ENCODE measurements around the gene DKC1.

The DKC1 gene

GRCh38 chrX:154761977-154762536, 607 bp upstream of the DKC1 start:
- no peak for TF ChIP-seq CTCF (IDR thresholded peaks at IDR 0.05; ENCODE audit: control insufficient read depth, insufficient read depth, low read depth, low read length, missing control alignments)
- no peak for DNase-seq (ENCODE audit: low read depth)
- H3K4me3 ChIP-seq (ENCODE audit: control insufficient read depth, low read depth, low read length), result peak overlapping the region; percentile 32

GRCh38 chrX:154774622-154775021, 12.0 kb downstream of the DKC1 start:
- no peak overlapping the region for H3K4me3 ChIP-seq (ENCODE audit: control insufficient read depth, low read depth, low read length)
- DNase-seq (ENCODE audit: low read depth), result no peak
- TF ChIP-seq CTCF (IDR thresholded peaks at IDR 0.05; ENCODE audit: control insufficient read depth, insufficient read depth, low read depth, low read length, missing control alignments), result no peak

GRCh38 chrX:154775419-154776349, 13.0 kb downstream of the DKC1 start:
- no peak for DNase-seq (ENCODE audit: low read depth)
- no peak overlapping the region for H3K4me3 ChIP-seq (ENCODE audit: control insufficient read depth, low read depth, low read length)
- TF ChIP-seq CTCF (IDR thresholded peaks at IDR 0.05; ENCODE audit: control insufficient read depth, insufficient read depth, low read depth, low read length, missing control alignments), result no peak

GRCh38 chrX:154776753-154777152, 14.1 kb downstream of the DKC1 start:
- no peak for TF ChIP-seq CTCF (IDR thresholded peaks at IDR 0.05; ENCODE audit: control insufficient read depth, insufficient read depth, low read depth, low read length, missing control alignments)
- H3K4me3 ChIP-seq (ENCODE audit: control insufficient read depth, low read depth, low read length), result no peak overlapping the region
- no peak for DNase-seq (ENCODE audit: low read depth)

GRCh38 chrX:154779261-154779660, 16.6 kb downstream of the DKC1 start:
- peak; percentile 28 for DNase-seq (ENCODE audit: low read depth)
- no peak overlapping the region for H3K4me3 ChIP-seq (ENCODE audit: control insufficient read depth, low read depth, low read length)

GRCh38 chrX:154780968-154781367, 18.3 kb downstream of the DKC1 start:
- no peak overlapping the region for H3K4me3 ChIP-seq (ENCODE audit: control insufficient read depth, low read depth, low read length)
- DNase-seq (ENCODE audit: low read depth), result no peak
- TF ChIP-seq CTCF (IDR thresholded peaks at IDR 0.05; ENCODE audit: control insufficient read depth, insufficient read depth, low read depth, low read length, missing control alignments), result no peak

More at GRCh38 chrX:154779261-154779660, 16.6 kb downstream of the DKC1 start:
- no peak for TF ChIP-seq CTCF (IDR thresholded peaks at IDR 0.05; ENCODE audit: control insufficient read depth, insufficient read depth, low read depth, low read length, missing control alignments)
